Measurements from ENCODE around the gene LSM7. TPM values are rescaled to one million over a fixed set of nuclear protein-coding genes. Genes with fewer than 3 reads are reported as not detected.

LSM7 gene
- total RNA-seq, 1 experiment from 2014 or later, result 282 TPM

DNA sequence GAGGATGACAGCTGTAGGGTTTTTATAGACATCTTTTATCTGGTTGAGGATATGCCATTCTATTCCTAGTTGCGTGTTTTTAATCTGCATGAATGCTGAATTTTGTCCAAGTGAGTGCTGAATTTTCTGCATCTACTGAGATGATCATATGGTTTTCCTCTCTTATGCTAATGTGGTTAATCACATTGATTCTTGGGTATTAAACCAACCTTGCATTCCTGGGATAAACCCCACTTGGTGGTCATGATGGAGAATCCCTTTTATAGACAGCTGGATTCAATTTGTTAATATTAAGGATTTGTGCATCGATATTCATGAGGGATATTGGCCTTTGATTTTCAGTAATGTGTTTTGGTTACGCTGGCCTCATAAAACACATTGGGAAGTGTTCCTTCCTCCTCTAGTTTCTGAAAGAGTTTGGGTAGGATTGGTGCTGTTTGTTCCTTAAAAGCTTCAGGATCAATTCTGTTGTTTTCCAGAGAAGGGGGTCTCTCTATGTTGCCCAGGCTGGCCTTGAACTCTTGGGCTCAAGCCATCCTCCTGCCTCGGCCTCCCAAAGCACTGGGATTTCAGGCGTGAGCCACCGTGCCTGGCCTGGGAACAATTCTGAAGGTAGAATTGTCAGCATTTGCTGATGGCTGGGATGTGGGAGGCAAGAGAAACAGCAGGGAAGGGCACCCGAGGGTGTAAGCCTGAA is 13.1 kb downstream of the LSM7 start:
- Histone ChIP-seq H3K9me3 (ENCODE audit: low read length) (no peaks in the 10 kb centered on the region), H3K27ac (ENCODE audit: low read length) (no peak overlapping the region), H2AFZ (ENCODE audit: low read length) (no peak overlapping the region), H3F3A (ENCODE audit: low read length, unreplicated experiment) (no peaks in the 10 kb centered on the region), H4K20me1 (ENCODE audit: low read length) (no peaks in the 10 kb centered on the region), H3K9ac (ENCODE audit: low read length) (no peak overlapping the region), H3K79me2 (ENCODE audit: low read length) (no peaks in the 10 kb centered on the region), H3K4me2 (ENCODE audit: low read length) (no peak overlapping the region), H3K36me3 (ENCODE audit: low read depth, low read length) (no peaks in the 10 kb centered on the region), H3K27me3 (ENCODE audit: low read length) (no peaks in the 10 kb centered on the region), H3K4me3 (ENCODE audit: low read length) (no peak overlapping the region), H3K4me1 (ENCODE audit: insufficient read depth, low read length) (no peaks in the 10 kb centered on the region), H3K9me2 (replicated peaks; ENCODE audit: low read length) (no peaks in the 10 kb centered on the region)
- DNase-seq, result no peak
- BruUV-seq (replicated peaks), result no TSS peak
- ChIA-PET POLR2A (ENCODE audit: unreplicated experiment) (no interaction called here), CTCF (no interaction called here)
- intact Hi-C loops (cut with micrococcal nuclease), result loop anchor here (10.0 kb wide), 1 partner anchor 80 kb away; the partner anchor contains the start of genes PLEKHJ1 and SF3A2
- TF ChIP-seq, protein P1, sequence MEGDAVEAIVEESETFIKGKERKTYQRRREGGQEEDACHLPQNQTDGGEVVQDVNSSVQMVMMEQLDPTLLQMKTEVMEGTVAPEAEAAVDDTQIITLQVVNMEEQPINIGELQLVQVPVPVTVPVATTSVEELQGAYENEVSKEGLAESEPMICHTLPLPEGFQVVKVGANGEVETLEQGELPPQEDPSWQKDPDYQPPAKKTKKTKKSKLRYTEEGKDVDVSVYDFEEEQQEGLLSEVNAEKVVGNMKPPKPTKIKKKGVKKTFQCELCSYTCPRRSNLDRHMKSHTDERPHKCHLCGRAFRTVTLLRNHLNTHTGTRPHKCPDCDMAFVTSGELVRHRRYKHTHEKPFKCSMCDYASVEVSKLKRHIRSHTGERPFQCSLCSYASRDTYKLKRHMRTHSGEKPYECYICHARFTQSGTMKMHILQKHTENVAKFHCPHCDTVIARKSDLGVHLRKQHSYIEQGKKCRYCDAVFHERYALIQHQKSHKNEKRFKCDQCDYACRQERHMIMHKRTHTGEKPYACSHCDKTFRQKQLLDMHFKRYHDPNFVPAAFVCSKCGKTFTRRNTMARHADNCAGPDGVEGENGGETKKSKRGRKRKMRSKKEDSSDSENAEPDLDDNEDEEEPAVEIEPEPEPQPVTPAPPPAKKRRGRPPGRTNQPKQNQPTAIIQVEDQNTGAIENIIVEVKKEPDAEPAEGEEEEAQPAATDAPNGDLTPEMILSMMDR (conservative IDR thresholded peaks at IDR 0.05; ENCODE audit: low read depth, low read length), result no peak
- TF ChIP-seq EZH2phosphoT487 (IDR thresholded peaks at IDR 0.05; ENCODE audit: borderline replicate concordance, low read length), result no peak
- no peak for TF ChIP-seq EZH2 (IDR thresholded peaks at IDR 0.05; ENCODE audit: low read length, unreplicated experiment)
- ATAC-seq, result no peak

DNA sequence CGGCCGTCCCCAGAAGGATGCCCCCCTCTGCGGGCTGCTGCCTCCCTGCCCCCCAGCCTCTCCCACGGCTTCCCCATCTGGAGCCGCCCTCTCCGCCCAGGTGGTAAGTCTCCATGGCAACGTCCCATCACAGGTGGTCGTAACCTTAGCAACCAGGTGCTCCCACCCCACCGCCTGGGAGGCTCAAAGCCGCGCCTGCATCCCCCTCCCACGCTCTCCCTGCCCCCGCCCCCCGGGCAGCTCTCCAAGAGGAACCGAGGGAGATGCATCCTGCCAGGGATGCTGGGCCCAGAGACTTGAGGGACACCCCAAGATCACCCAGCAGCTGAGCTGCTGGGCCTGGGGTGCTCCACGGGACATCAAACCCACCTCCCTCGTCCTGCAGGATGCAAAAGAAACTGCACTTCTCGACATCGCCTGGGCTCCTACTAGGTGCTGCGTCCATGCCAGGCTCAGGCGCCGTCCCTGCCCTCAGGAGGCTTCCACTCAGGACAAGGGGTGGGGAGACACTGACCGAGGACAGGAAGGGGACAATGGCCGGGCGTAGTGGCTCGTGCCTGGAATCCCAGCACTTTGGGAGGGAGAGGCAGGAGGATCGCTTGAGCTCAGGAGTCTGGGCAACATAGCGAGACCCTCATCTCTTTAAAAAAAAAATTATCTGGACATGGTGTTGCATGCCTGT is 15.4 kb downstream of the LSM7 start:
- ChIA-PET POLR2A (ENCODE audit: unreplicated experiment) (no interaction called here), CTCF (no interaction called here)
- no peaks in the 10 kb centered on the region for H3K4me1 ChIP-seq (ENCODE audit: insufficient read depth, low read length)
- no TSS peak for BruUV-seq (replicated peaks)
- H3F3A ChIP-seq (ENCODE audit: low read length, unreplicated experiment), result no peaks in the 10 kb centered on the region
- no peaks in the 10 kb centered on the region for H4K20me1 ChIP-seq (ENCODE audit: low read length)
- H3K27me3 ChIP-seq (ENCODE audit: low read length), result no peaks in the 10 kb centered on the region
- H3K4me2 ChIP-seq (ENCODE audit: low read length), result no peak overlapping the region
- DNase-seq (no peak), ATAC-seq (no peak)
- no peak overlapping the region for H3K4me3 ChIP-seq (ENCODE audit: low read length)
- intact Hi-C loops (cut with micrococcal nuclease), result loop anchor here (10.0 kb wide), 1 partner anchor 78 kb away; the partner anchor contains the start of genes PLEKHJ1 and SF3A2
- H3K9me3 ChIP-seq (ENCODE audit: low read length), result no peaks in the 10 kb centered on the region
- no peaks in the 10 kb centered on the region for H3K9me2 ChIP-seq (replicated peaks; ENCODE audit: low read length)
- H3K9ac ChIP-seq (ENCODE audit: low read length), result no peak overlapping the region
- no peaks in the 10 kb centered on the region for H3K79me2 ChIP-seq (ENCODE audit: low read length)
- no peak overlapping the region for H3K27ac ChIP-seq (ENCODE audit: low read length)
- no peaks in the 10 kb centered on the region for H3K36me3 ChIP-seq (ENCODE audit: low read depth, low read length)
- no peak overlapping the region for H2AFZ ChIP-seq (ENCODE audit: low read length)
- TF ChIP-seq EZH2 (IDR thresholded peaks at IDR 0.05; ENCODE audit: low read length, unreplicated experiment) (no peak), EZH2phosphoT487 (IDR thresholded peaks at IDR 0.05; ENCODE audit: borderline replicate concordance, low read length) (no peak)
- TF ChIP-seq, protein P1 (conservative IDR thresholded peaks at IDR 0.05; ENCODE audit: low read depth, low read length), result no peak

DNA sequence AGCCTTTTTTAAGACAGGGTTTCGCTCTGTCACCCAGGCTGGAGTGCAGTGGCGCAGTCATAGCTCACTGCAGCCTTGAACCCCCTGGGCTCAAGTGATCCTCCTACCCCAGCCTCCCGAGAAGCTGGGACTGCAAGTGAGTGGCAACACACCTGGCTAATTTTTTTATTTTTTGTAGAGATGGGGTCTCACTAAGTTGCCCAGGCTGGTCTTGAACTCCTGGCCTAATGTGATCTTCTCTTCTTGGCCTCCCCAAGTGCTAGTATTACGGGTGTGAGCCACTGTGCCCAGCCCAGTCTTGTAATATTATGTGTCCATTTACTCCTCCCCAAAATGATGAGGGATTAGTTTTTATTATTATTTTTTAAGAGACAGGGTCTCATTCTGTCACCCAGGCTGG is 17.3 kb downstream of the LSM7 start:
- ATAC-seq (no peak), DNase-seq (no peak)
- Histone ChIP-seq H3F3A (ENCODE audit: low read length, unreplicated experiment) (no peaks in the 10 kb centered on the region), H3K4me3 (ENCODE audit: low read length) (no peak overlapping the region), H2AFZ (ENCODE audit: low read length) (no peak overlapping the region), H4K20me1 (ENCODE audit: low read length) (no peaks in the 10 kb centered on the region), H3K27me3 (ENCODE audit: low read length) (no peaks in the 10 kb centered on the region), H3K27ac (ENCODE audit: low read length) (no peak overlapping the region), H3K36me3 (ENCODE audit: low read depth, low read length) (no peaks in the 10 kb centered on the region), H3K4me2 (ENCODE audit: low read length) (no peak overlapping the region), H3K79me2 (ENCODE audit: low read length) (no peaks in the 10 kb centered on the region), H3K9me3 (ENCODE audit: low read length) (no peaks in the 10 kb centered on the region), H3K4me1 (ENCODE audit: insufficient read depth, low read length) (no peaks in the 10 kb centered on the region), H3K9me2 (replicated peaks; ENCODE audit: low read length) (no peaks in the 10 kb centered on the region), H3K9ac (ENCODE audit: low read length) (no peak overlapping the region)
- no TSS peak for BruUV-seq (replicated peaks)
- intact Hi-C loops (cut with micrococcal nuclease), result loop anchor here (10.0 kb wide), 1 partner anchor 76 kb away; the partner anchor contains the start of genes PLEKHJ1 and SF3A2
- ChIA-PET POLR2A (ENCODE audit: unreplicated experiment) (no interaction called here), CTCF (no interaction called here)
- TF ChIP-seq EZH2 (IDR thresholded peaks at IDR 0.05; ENCODE audit: low read length, unreplicated experiment), result no peak
- no peak for TF ChIP-seq EZH2phosphoT487 (IDR thresholded peaks at IDR 0.05; ENCODE audit: borderline replicate concordance, low read length)

Data from PC-3 (cell line).